Measurements from ENCODE around the gene CNTNAP5. TPM values are rescaled to one million over a fixed set of nuclear protein-coding genes. Genes with fewer than 3 reads are reported as not detected.

The CNTNAP5 gene
- total RNA-seq, 2 experiments from 2014 or later, result not detected

DNA sequence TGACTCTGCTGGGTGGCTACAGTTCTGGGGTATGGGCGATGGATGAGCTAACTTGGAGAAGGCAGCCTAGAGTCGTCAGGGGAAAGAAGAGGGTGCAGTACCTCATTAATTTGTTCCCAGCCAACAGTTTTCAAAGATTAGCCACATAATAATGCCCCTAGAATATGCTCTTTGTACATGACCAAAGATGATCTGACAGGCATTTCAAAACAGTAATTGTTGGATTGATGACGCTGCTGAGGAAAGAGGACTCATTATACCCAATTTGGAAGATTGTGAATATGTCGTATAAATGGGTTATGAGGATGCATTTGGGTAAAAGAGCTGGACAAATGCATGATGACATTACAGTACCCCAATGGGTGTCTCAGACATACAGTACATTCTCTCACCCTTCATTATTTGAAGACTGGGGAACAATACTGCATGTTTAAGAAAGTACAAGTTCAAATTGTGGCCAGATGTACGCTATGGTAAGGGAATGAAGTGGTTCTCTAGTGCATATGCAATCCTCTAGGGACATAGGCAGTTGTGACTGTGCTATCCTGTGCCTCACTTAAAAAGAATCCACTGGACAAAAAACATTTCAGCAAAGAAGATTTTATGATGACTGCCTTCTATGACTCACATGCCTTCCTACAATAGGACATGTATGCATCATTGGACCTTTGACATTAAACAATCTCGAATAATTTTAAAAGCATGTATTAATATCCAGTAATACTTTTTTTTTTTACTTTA lies 233.2 kb downstream of the CNTNAP5 start:
- Mint-ChIP-seq H3K9me3 (peaks cover 6% of the 10 kb centered on the region), H3K4me3 (no peak overlapping the region), H3K27ac (no peak overlapping the region), H3K4me1 (ENCODE audit: low read depth) (no peaks in the 10 kb centered on the region), H3K36me3 (ENCODE audit: low read depth) (no peaks in the 10 kb centered on the region), H3K27me3 (no peaks in the 10 kb centered on the region)
- intact Hi-C loops (cut with DNase I, micrococcal nuclease), result no loop called here
- DNase-seq (no peak), ATAC-seq (ENCODE audit: poor library complexity) (no peak)
- TF ChIP-seq, protein P1, sequence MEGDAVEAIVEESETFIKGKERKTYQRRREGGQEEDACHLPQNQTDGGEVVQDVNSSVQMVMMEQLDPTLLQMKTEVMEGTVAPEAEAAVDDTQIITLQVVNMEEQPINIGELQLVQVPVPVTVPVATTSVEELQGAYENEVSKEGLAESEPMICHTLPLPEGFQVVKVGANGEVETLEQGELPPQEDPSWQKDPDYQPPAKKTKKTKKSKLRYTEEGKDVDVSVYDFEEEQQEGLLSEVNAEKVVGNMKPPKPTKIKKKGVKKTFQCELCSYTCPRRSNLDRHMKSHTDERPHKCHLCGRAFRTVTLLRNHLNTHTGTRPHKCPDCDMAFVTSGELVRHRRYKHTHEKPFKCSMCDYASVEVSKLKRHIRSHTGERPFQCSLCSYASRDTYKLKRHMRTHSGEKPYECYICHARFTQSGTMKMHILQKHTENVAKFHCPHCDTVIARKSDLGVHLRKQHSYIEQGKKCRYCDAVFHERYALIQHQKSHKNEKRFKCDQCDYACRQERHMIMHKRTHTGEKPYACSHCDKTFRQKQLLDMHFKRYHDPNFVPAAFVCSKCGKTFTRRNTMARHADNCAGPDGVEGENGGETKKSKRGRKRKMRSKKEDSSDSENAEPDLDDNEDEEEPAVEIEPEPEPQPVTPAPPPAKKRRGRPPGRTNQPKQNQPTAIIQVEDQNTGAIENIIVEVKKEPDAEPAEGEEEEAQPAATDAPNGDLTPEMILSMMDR (IDR thresholded peaks at IDR 0.05), result no peak
- H3K27ac ChIP-seq (ENCODE audit: low read depth in 1 of 2, low read length in 2 of 2), result no peak overlapping the region
- H3K4me3 ChIP-seq (ENCODE audit: low read length), result no peak overlapping the region
- H3K36me3 ChIP-seq (ENCODE audit: insufficient read depth, low read length), result no peaks in the 10 kb centered on the region
- no peaks in the 10 kb centered on the region for H3K4me1 ChIP-seq (ENCODE audit: insufficient read depth, low read length)
- no peaks in the 10 kb centered on the region for H3K27me3 ChIP-seq (ENCODE audit: control insufficient read depth in 1 of 2, insufficient read depth in 2 of 2, low read length in 2 of 2)
- ChIA-PET POLR2A (no interaction called here), CTCF (no interaction called here)
- peaks cover 0 to 3% of the 10 kb centered on the region in 2 experiments for H3K9me3 ChIP-seq (ENCODE audit: control insufficient read depth in 1 of 2, insufficient read depth in 1 of 2, low read length in 2 of 2)

DNA sequence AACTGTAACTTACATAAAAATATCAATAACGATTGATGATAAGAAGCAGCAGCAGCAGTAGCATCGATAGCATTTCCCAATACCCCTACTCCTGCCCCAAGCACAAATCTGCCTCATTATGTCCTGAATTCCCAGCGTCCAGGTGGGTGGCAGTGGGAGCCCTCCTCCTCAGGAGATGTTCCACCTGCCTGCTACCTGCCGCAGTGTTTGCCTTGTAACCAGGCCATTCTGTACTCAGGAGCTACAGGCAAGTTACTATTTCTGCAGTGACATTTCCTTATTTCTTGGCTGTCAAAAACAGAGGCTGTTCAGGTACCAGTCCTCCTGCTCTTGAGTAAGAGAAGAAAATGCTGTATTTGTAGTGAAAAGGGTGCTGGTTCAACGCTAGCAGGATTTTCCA lies 236.4 kb downstream of the CNTNAP5 start:
- Histone ChIP-seq H3K36me3 (ENCODE audit: insufficient read depth, low read length) (no peaks in the 10 kb centered on the region), H3K4me3 (ENCODE audit: low read length) (no peak overlapping the region), H3K9me3 (ENCODE audit: control insufficient read depth in 1 of 2, insufficient read depth in 1 of 2, low read length in 2 of 2) (peaks cover 0 to 12% of the 10 kb centered on the region in 2 experiments), H3K4me1 (ENCODE audit: insufficient read depth, low read length) (no peaks in the 10 kb centered on the region), H3K27ac (ENCODE audit: low read depth in 1 of 2, low read length in 2 of 2) (no peak overlapping the region), H3K27me3 (ENCODE audit: control insufficient read depth in 1 of 2, insufficient read depth in 2 of 2, low read length in 2 of 2) (no peaks in the 10 kb centered on the region)
- H3K9me3 Mint-ChIP-seq, result peaks cover 13% of the 10 kb centered on the region
- TF ChIP-seq, protein P1 (IDR thresholded peaks at IDR 0.05), result no peak
- no peak overlapping the region for H3K4me3 Mint-ChIP-seq
- ChIA-PET CTCF (no interaction called here), POLR2A (no interaction called here)
- H3K36me3 Mint-ChIP-seq (ENCODE audit: low read depth), result no peaks in the 10 kb centered on the region
- no peaks in the 10 kb centered on the region for H3K4me1 Mint-ChIP-seq (ENCODE audit: low read depth)
- no peak overlapping the region for H3K27ac Mint-ChIP-seq
- H3K27me3 Mint-ChIP-seq, result no peaks in the 10 kb centered on the region
- intact Hi-C loops (cut with DNase I, micrococcal nuclease), result no loop called here
- DNase-seq, result no peak
- ATAC-seq (ENCODE audit: poor library complexity), result no peak

DNA sequence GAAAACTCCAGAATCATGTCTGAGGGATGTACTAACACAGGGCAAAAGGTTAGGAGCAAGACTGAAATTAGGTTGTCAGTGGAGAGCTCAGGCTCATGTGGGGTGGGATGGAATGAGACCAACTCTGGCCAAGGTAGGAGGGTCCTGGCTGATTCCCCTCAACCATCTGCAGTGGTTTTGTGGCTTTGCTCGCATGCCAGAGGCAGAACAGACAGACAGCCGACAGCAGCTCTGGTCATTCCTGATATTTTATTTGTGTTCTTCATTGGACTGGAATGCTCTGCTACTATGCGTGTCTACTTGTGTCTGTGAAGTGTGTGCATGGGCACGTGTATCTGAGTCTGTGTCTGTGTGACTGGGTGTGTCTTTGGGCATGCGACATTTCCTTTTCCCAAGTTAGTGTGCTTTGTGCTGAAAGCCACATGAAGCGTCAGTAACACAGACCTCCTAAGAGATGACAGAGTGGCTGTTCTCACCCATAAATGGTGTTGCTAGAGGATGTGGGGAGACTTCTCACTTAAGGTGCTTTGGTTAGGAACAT lies 239.5 kb downstream of the CNTNAP5 start:
- H3K36me3 ChIP-seq (ENCODE audit: insufficient read depth, low read length), result no peaks in the 10 kb centered on the region
- no peaks in the 10 kb centered on the region for H3K4me1 ChIP-seq (ENCODE audit: insufficient read depth, low read length)
- H3K27ac Mint-ChIP-seq, result no peak overlapping the region
- H3K9me3 Mint-ChIP-seq, result peaks cover 13% of the 10 kb centered on the region
- no peak for ATAC-seq (ENCODE audit: poor library complexity)
- H3K4me3 Mint-ChIP-seq, result no peak overlapping the region
- H3K4me3 ChIP-seq (ENCODE audit: low read length), result no peak overlapping the region
- TF ChIP-seq, protein P1 (IDR thresholded peaks at IDR 0.05), result no peak
- intact Hi-C loops (cut with DNase I, micrococcal nuclease), result no loop called here
- CTCF ChIA-PET, result no interaction called here
- H3K9me3 ChIP-seq (ENCODE audit: control insufficient read depth in 1 of 2, insufficient read depth in 1 of 2, low read length in 2 of 2), result peaks cover 0 to 16% of the 10 kb centered on the region in 2 experiments
- H3K27me3 Mint-ChIP-seq, result no peaks in the 10 kb centered on the region
- POLR2A ChIA-PET, result no interaction called here
- H3K27ac ChIP-seq (ENCODE audit: low read depth in 1 of 2, low read length in 2 of 2), result no peak overlapping the region
- H3K4me1 Mint-ChIP-seq (ENCODE audit: low read depth), result no peaks in the 10 kb centered on the region
- H3K36me3 Mint-ChIP-seq (ENCODE audit: low read depth), result no peaks in the 10 kb centered on the region
- DNase-seq, result no peak
- no peaks in the 10 kb centered on the region for H3K27me3 ChIP-seq (ENCODE audit: control insufficient read depth in 1 of 2, insufficient read depth in 2 of 2, low read length in 2 of 2)
